Esophagus mucosa (tissue), 1 donor: ENCODE results near the gene INHBC. TPM values are rescaled to one million over a fixed set of nuclear protein-coding genes. Genes with fewer than 3 reads are reported as not detected.
"Not testable (repeated sequence)": the region's sequence is repeated elsewhere in the genome, so short reads cannot be mapped to it uniquely, and the experiment has no call there.

ENCODE experiments used
- ATAC-seq: fragments of 200-7000 bp; cut with Tn5 transposase; one replicate; pipeline ENCODE4 v1.9.1; 2020
- total RNA-seq: library from RNA; stranded (reverse); gene quantifications from one replicate; pipeline ENCODE4 v1.2.4, GENCODE V29; 2023
- donor health status: DM: yes; HTN: yes; CAD: no.

The INHBC gene, protein sequence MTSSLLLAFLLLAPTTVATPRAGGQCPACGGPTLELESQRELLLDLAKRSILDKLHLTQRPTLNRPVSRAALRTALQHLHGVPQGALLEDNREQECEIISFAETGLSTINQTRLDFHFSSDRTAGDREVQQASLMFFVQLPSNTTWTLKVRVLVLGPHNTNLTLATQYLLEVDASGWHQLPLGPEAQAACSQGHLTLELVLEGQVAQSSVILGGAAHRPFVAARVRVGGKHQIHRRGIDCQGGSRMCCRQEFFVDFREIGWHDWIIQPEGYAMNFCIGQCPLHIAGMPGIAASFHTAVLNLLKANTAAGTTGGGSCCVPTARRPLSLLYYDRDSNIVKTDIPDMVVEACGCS
- total RNA-seq = not detected

- ATAC-seq = no peak
Observed at GRCh38 chr12:57434517-57435223, at the start of gene INHBC. TSS of gene INHBC (plus strand) at chr12:57434784. CDS start at chr12:57434887, 103 bp downstream.

DNA sequence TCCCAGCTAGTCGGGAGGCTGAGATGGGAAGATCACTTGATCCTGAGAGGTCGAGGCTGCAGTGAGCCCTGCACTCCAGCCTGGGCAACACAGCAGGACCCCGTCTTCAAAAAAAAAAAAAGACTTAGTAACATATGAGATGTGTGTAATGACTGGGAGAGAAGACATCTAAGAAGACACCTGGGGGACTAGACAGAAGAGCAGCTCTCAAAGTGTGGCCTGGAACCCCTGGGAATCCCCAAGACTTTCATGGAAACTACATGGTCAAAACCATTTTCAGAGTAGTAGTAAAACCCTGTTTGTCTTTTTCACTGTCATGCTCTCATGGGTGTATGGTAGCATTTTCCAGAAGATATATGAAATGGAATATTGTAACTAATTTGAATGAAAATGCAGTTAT is 49.0 kb upstream of the INHBC start:
- ATAC-seq = no peak

DNA sequence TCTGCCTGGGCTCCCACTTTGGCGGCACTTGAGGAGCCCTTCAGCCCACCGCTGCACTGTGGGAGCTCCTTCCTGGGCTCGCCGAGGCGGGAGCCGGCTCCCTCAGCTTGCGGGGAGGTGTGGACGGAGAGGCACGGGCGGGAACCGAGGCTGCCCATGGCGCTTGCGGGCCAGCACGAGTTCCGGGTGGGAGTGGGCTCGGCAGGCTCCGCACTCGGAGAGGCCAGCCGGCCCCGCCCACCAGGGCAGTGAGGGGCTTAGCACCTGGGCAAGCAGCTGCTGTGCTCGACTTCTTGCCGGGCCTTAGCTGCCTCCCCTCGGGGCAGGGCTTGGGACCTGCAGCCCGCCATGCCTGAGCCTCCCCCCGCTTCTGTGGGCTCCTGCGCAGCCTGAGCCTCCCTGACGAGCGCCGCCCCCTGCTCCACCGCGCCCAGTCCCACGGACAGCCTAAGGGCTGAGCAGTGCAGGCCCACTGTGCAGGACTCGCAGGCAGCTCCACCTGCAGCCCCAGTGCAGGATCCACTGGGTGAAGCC is 48.3 kb upstream of the INHBC start:
- no peak for ATAC-seq

- no peak for ATAC-seq
Observed at GRCh38 chr12:57388425-57388824, 46.2 kb upstream of the INHBC start.

GRCh38 chr12:57389033-57389432 is 45.6 kb upstream of the INHBC start:
- ATAC-seq = peak; percentile 74

DNA sequence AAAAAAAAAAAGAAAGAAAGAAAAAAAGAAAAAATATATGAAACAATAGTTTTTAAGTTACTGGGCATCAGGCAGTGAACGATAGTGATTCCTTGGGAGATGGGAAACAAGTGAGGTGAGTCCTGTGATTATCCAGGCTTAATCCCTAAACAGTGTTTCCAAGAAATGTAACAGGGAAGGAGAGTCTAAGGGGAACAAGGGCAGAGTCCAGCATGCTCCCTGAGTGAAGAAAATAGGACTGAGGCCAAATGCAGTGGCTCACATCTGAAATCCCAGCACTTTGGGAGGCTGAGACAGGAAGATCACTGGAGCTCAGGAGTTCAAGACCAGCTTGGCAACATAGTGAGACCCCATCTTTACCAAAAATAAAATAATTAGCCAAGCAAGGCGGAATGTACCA is 44.4 kb upstream of the INHBC start:
- no peak for ATAC-seq

GRCh38 chr12:57395121-57395520 is 39.5 kb upstream of the INHBC start:
- ATAC-seq = no peak

DNA sequence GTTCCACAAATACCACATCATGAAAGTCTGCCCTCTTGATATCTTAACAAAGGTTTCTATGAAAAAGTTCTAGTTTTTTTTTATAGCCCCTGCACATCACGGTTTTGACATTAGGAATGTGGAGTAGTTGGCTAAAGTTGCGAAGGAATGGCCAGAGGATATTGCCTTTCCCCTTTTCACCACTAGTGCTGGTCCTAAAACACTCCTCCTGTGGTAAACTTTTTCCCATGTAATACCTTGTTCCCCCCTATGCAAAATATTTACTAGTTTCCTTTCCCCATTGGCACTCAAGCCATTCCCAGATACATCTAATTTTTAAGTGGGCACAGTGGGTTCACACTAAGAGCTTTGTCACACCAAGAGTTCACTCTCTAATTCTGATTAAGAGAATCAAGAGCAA is 37.1 kb upstream of the INHBC start:
- ATAC-seq = no peak

GRCh38 chr12:57399718-57400463 is 34.7 kb upstream of the INHBC start:
- ATAC-seq = not testable (repeated sequence)

GRCh38 chr12:57401165-57401564 is 33.4 kb upstream of the INHBC start:
- ATAC-seq = no peak

DNA sequence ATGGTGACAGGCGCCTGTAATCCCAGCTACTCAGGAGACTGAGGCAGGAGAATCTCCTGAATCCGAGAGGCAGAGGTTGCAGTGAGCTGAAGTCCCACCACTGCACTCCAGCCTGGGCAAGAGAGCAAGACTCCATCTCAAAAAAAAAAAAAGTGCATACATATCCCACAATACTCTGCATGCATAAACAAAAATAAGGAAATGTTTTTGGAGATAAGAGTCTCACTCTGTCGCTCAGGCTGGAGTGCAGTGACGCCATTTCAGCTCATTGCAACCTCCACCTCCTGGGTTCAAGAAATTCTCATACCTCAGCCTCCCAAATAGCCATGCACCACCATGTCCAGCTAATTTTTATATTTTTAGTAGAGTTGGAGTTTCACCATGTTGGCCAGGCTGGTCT is 32.4 kb upstream of the INHBC start:
- not testable (repeated sequence) for ATAC-seq

GRCh38 chr12:57404966-57405640 is 29.5 kb upstream of the INHBC start:
- no peak for ATAC-seq

- ATAC-seq = no peak
Observed at GRCh38 chr12:57410534-57410933, 24.1 kb upstream of the INHBC start.

DNA sequence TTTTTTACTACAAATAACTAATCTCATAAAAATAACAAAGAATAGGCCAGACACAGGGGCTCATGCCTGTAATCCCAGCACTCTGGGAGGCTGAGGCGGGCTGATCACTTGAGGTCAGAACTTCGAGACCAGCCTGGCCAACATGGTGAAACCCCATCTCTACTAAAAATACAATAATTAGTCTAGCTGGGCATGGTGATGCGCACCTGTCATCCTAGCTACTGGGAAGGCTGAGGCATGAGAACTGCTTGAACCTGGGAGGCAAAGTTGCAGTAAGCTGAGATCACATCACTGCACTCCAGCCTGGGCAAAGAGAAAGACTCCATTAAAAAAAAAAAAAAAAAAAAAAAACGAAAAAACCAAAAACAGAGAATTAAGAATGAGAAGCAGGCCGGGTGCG is 20.4 kb upstream of the INHBC start:
- ATAC-seq = not testable (repeated sequence)

- ATAC-seq = no peak
Observed at GRCh38 chr12:57415088-57415487, 19.5 kb upstream of the INHBC start.

GRCh38 chr12:57416039-57416996 is 18.3 kb upstream of the INHBC start:
- ATAC-seq = no peak

DNA sequence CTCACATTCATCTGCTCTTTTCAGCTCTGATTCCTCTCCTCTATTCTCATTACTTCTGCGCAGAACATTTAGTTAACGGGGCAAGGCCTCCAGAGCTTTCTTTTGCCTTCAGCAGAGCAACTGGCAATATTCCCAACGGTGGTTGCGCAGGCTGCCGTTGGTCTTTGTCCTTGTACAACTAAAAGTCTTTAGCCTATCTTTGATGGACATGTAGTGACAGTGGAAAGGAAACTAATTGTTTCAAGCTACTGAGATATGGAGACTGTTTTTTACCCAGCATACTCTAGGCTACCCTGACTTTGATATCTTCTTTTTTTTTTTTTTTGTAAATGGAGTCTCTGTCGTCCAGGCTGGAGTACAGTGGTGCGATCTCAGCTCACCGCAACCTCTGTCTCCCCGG is 16.3 kb upstream of the INHBC start:
- no peak for ATAC-seq

- no peak for ATAC-seq
Observed at GRCh38 chr12:57419495-57419894, 15.1 kb upstream of the INHBC start.

GRCh38 chr12:57420482-57420881 is 14.1 kb upstream of the INHBC start:
- no peak for ATAC-seq

GRCh38 chr12:57426948-57427347 is 7.6 kb upstream of the INHBC start:
- not testable (repeated sequence) for ATAC-seq

GRCh38 chr12:57428965-57429364 is 5.6 kb upstream of the INHBC start:
- no peak for ATAC-seq
